CD14-positive monocyte (primary cell): ENCODE measurements around the gene DHX15. TPM values are rescaled to one million over a fixed set of nuclear protein-coding genes. Genes with fewer than 3 reads are reported as not detected.
A peak's percentile ranks its signal among the peaks of the same experiment; 100 is the strongest.

ENCODE experiments used
- DNase-seq, 3 donors: peaks; one replicate each; pipeline ENCODE4 v3.0.0-alpha.2; 2011 to 2022
- H2AFZ ChIP-seq: 2 replicates; pipeline ENCODE4 v1.6.0; 2012; ENCODE audit warnings: mild to moderate bottlenecking, low read depth, low read length, inconsistent platforms; ENCODE audit not compliant: insufficient read depth, poor library complexity, severe bottlenecking
- H3K27ac ChIP-seq, 2 donors: 1 replicate in 1 of 2; 2 replicates in 1 of 2; pipeline ENCODE4 v1.5.1; 2012 to 2013; ENCODE audit warnings: low read length in 2 of 2, control low read depth in 1 of 2, inconsistent platforms in 1 of 2, low read depth in 1 of 2, mild to moderate bottlenecking in 1 of 2
- H3K27me3 ChIP-seq, 2 donors: one replicate each; pipeline versions ENCODE4 v1.6.0 to v1.6.1; 2011 to 2013; ENCODE audit warnings: low read length in 2 of 2; ENCODE audit not compliant: control insufficient read depth in 2 of 2, insufficient read depth in 2 of 2
- H3K36me3 ChIP-seq, 2 donors: replicated peaks in 1 of 2; 1 replicate in 1 of 2; 2 replicates in 1 of 2; pipeline versions ENCODE4 v1.5.1 to v1.6.1; 2012 to 2013; ENCODE audit warnings: low read length in 2 of 2, control low read depth in 1 of 2, inconsistent platforms in 1 of 2, mild to moderate bottlenecking in 1 of 2; ENCODE audit not compliant: insufficient read depth in 2 of 2, control insufficient read depth in 1 of 2
- H3K4me1 ChIP-seq, 2 donors: 1 replicate in 1 of 2; 2 replicates in 1 of 2; pipeline versions ENCODE4 v1.5.1 to v1.6.1; 2012 to 2013; ENCODE audit warnings: low read length in 2 of 2, control low read depth in 1 of 2, inconsistent platforms in 1 of 2, mild to moderate bottlenecking in 1 of 2, moderate library complexity in 1 of 2; ENCODE audit not compliant: insufficient read depth in 2 of 2, control insufficient read depth in 1 of 2
- H3K4me2 ChIP-seq: replicated peaks from 2 replicates; pipeline ENCODE3; 2012; ENCODE audit warnings: low read length, moderate library complexity, mild to moderate bottlenecking; ENCODE audit not compliant: poor library complexity, severe bottlenecking; ENCODE audit errors: extremely low read depth
- H3K4me3 ChIP-seq, 3 experiments: fragments of 200-600 bp in 1 of 3; sonication (generic) in 1 of 3; replicated peaks in 1 of 3; 1 replicate in 2 of 3; 2 replicates in 1 of 3; pipeline ENCODE4 v1.5.1; 2011 to 2013; ENCODE audit warnings: low read length in 3 of 3, mild to moderate bottlenecking in 3 of 3, control low read depth in 2 of 3, low read depth in 2 of 3, inconsistent platforms in 1 of 3, moderate library complexity in 1 of 3
- H3K79me2 ChIP-seq: 2 replicates; pipeline ENCODE4 v1.6.0; 2012; ENCODE audit warnings: mild to moderate bottlenecking, control low read depth, inconsistent platforms, low read length, moderate library complexity; ENCODE audit not compliant: insufficient read depth
- H3K9ac ChIP-seq: 2 replicates; pipeline ENCODE4 v1.6.0; 2017; ENCODE audit warnings: low read length, mild to moderate bottlenecking; ENCODE audit not compliant: insufficient read depth, poor library complexity, severe bottlenecking
- H3K9me3 ChIP-seq, 2 donors: replicated peaks in 1 of 2; 1 replicate in 1 of 2; 2 replicates in 1 of 2; pipeline versions ENCODE4 v1.5.1 to v1.6.1; 2012 to 2013; ENCODE audit warnings: low read length in 2 of 2, control low read depth in 1 of 2; ENCODE audit not compliant: control insufficient read depth in 1 of 2, insufficient read depth in 1 of 2
- H4K20me1 ChIP-seq: 2 replicates; pipeline ENCODE4 v1.6.0; 2012; ENCODE audit warnings: mild to moderate bottlenecking, low read length, control low read depth, moderate library complexity; ENCODE audit not compliant: insufficient read depth
- H3K27ac Mint-ChIP-seq, 7 donors: one replicate each; pipeline ENCODE4 v1.8.0; 2020; ENCODE audit warnings: mild to moderate bottlenecking in 7 of 7, mixed read lengths in 7 of 7, moderate library complexity in 6 of 7, inconsistent platforms in 2 of 7
- H3K27me3 Mint-ChIP-seq, 3 donors: one replicate each; pipeline ENCODE4 v1.8.0; 2021 to 2022; ENCODE audit warnings: low read depth in 3 of 3, mild to moderate bottlenecking in 3 of 3, mixed read lengths in 3 of 3, moderate library complexity in 3 of 3, inconsistent platforms in 1 of 3
- H3K36me3 Mint-ChIP-seq, 2 donors: one replicate each; pipeline ENCODE4 v1.8.0; 2020; ENCODE audit warnings: mixed read lengths in 2 of 2, inconsistent platforms in 1 of 2, mild to moderate bottlenecking in 1 of 2
- H3K4me1 Mint-ChIP-seq: one replicate; pipeline ENCODE4 v1.8.0; 2020; ENCODE audit warnings: mild to moderate bottlenecking, mixed read lengths
- H3K4me3 Mint-ChIP-seq, 2 donors: one replicate each; pipeline ENCODE4 v1.8.0; 2020; ENCODE audit warnings: mild to moderate bottlenecking in 2 of 2, mixed read lengths in 2 of 2, moderate library complexity in 1 of 2
- H3K9me3 Mint-ChIP-seq, 7 donors: one replicate each; pipeline ENCODE4 v1.8.0; 2020 to 2022; ENCODE audit warnings: mixed read lengths in 7 of 7, mild to moderate bottlenecking in 6 of 7, moderate library complexity in 6 of 7, inconsistent platforms in 2 of 7
- CTCF ChIP-seq: fragments of 200-600 bp; IDR thresholded peaks from one replicate; pipeline ENCODE4 v1.8.0; 2022; ENCODE audit warnings: antibody characterized with exemption, mild to moderate bottlenecking
- WGBS: methylation state at CpG from one replicate; pipeline ENCODE4 v1.1.5; 2013; ENCODE audit warnings: missing lambda C conversion rate; ENCODE audit not compliant: insufficient coverage; 5-methylcytosine and 5-hydroxymethylcytosine counted together
- intact Hi-C, 2 donors: fragments of 100-400 bp; cut with micrococcal nuclease; formaldehyde crosslinking; loops; one replicate each; pipeline versions ENCODE4 v1.15.0 to v1.15.1; 2023
- polyA plus RNA-seq, 3 donors: library from polyadenylated mRNA; depleted of rRNA in 1 of 3; unstranded in 2 of 3; stranded (reverse) in 1 of 3; fragments of 300-500 nt in 2 of 3; fragments of >200 nt in 1 of 3; fragmentation: Illumina TruSeq in 2 of 3; gene quantifications; 1 replicate in 2 of 3; 2 replicates in 1 of 3; pipeline ENCODE4 v1.2.3, GENCODE V29; 2012 to 2021

DHX15 gene
- polyA plus RNA-seq, 3 donors: 27.2 to 77.7 (median 37.5) TPM

GRCh38 chr4:24519649-24520048 lies 64.7 kb downstream of the DHX15 start:
- Histone ChIP-seq H3K4me3 (no peak overlapping the region), H4K20me1 (peaks cover 19% of the 10 kb centered on the region), H3K36me3 (peaks cover 34 to 84% of the 10 kb centered on the region in 2 donors), H3K4me2 (no peak overlapping the region), H3K79me2 (no peaks in the 10 kb centered on the region), H3K9me3 (no peaks in the 10 kb centered on the region), H3K4me1 (no peaks in the 10 kb centered on the region), H3K27ac (no peak overlapping the region), H2AFZ (no peak overlapping the region), H3K9ac (no peak overlapping the region), H3K27me3 (no peaks in the 10 kb centered on the region)
- no CpG with 5 or more reads among the region's 1 CpG for WGBS
- no peaks in the 10 kb centered on the region for H3K4me1 Mint-ChIP-seq
- H3K27ac Mint-ChIP-seq: peak overlapping the region in 2 of 7 donors; percentile 12 to 49
- no peak overlapping the region for H3K4me3 Mint-ChIP-seq
- no peak for DNase-seq
- intact Hi-C loops: no loop called here
- H3K27me3 Mint-ChIP-seq: no peaks in the 10 kb centered on the region
- H3K9me3 Mint-ChIP-seq: no peaks in the 10 kb centered on the region
- H3K36me3 Mint-ChIP-seq: peaks cover 41 to 68% of the 10 kb centered on the region in 2 donors
- no peak for TF ChIP-seq CTCF

GRCh38 chr4:24517676-24518075 lies 66.7 kb downstream of the DHX15 start:
- no peak for DNase-seq
- Mint-ChIP-seq H3K27ac (no peak overlapping the region), H3K9me3 (no peaks in the 10 kb centered on the region), H3K36me3 (peaks cover 29 to 53% of the 10 kb centered on the region in 2 donors), H3K27me3 (no peaks in the 10 kb centered on the region), H3K4me3 (no peak overlapping the region), H3K4me1 (no peaks in the 10 kb centered on the region)
- Histone ChIP-seq H3K79me2 (no peaks in the 10 kb centered on the region), H3K27me3 (no peaks in the 10 kb centered on the region), H3K36me3 (peaks cover 22 to 65% of the 10 kb centered on the region in 2 donors), H2AFZ (no peak overlapping the region), H3K4me3 (no peak overlapping the region), H3K4me2 (no peak overlapping the region), H3K27ac (no peak overlapping the region), H3K9me3 (no peaks in the 10 kb centered on the region), H4K20me1 (peaks cover 16% of the 10 kb centered on the region), H3K9ac (no peak overlapping the region), H3K4me1 (no peaks in the 10 kb centered on the region)
- intact Hi-C loops: no loop called here
- no peak for TF ChIP-seq CTCF
- 100% methylated on average over 1 of the region's 2 CpGs for WGBS
